Adipose tissue (tissue), 3 donors: Measurements from ENCODE around the gene UBL7. TPM values are rescaled to one million over a fixed set of nuclear protein-coding genes. Genes with fewer than 3 reads are reported as not detected.
"Not testable (repeated sequence)": the region's sequence is repeated elsewhere in the genome, so short reads cannot be mapped to it uniquely, and the experiment has no call there.

Experiments used
- H3K27ac ChIP-seq: one replicate; pipeline ENCODE4 v1.5.1; 2013; ENCODE audit warnings: low read depth, low read length
- WGBS, 3 donors: extraction: QIAGEN DNeasy Blood & Tissue Kit; methylation state at CpG; one replicate each; pipeline ENCODE4 v1.1.7; 2013; 5-methylcytosine and 5-hydroxymethylcytosine counted together
- polyA plus RNA-seq, 3 donors: library from polyadenylated mRNA; stranded (reverse); fragments of 200-250 nt; gene quantifications; one replicate each; pipeline ENCODE4 v1.2.3, GENCODE V29; 2013
- donor health status: healthy with polysubstance abuse.
- donor health status: Bipolar disorder and iron deficiency.
- donor health status: healthy.

UBL7 gene
- polyA plus RNA-seq = 10 to 100 TPM; 26.7 to 33.9 (median 31.9) TPM

GRCh38 chr15:74460871-74461846, at the start of gene UBL7:
Gene UBL7, minus strand, starts transcription at chr15:74461160. Its CDS starts 2,293 bp downstream, at chr15:74458867.
- H3K27ac ChIP-seq = no peak within 1 kb of the TSS
- 0% methylated on average over 54 of the region's 54 CpGs for WGBS, 3 donors

- no peak overlapping the region for H3K27ac ChIP-seq
- 90 to 98% (median 96%) methylated on average over 4 of the region's 4 CpGs for WGBS, 3 donors
These were observed 45.5 kb upstream of the UBL7 start for GRCh38 chr15:74506515-74506840.

- WGBS, 3 donors = 88 to 90% (median 89%) methylated on average over 6 of the region's 6 CpGs
- no peak overlapping the region for H3K27ac ChIP-seq
These were observed 45.0 kb upstream of the UBL7 start for GRCh38 chr15:74505837-74506514.

- 94 to 99% (median 95%) methylated on average over 4 of the region's 4 CpGs for WGBS, 3 donors
- no peak overlapping the region for H3K27ac ChIP-seq
These were observed 43.9 kb upstream of the UBL7 start for GRCh38 chr15:74504836-74505235.

GRCh38 chr15:74504418-74504817, 43.5 kb upstream of the UBL7 start:
- H3K27ac ChIP-seq = no peak overlapping the region
- 94 to 98% (median 96%) methylated on average over 3 of the region's 3 CpGs for WGBS, 3 donors

- no peak overlapping the region for H3K27ac ChIP-seq
- 72 to 95% (median 80%) methylated on average over 3 of the region's 3 CpGs for WGBS, 3 donors
These were observed 41.3 kb upstream of the UBL7 start for GRCh38 chr15:74502301-74502700.

- WGBS, 3 donors = 95 to 100% (median 98%) methylated on average over 2 of the region's 2 CpGs
- H3K27ac ChIP-seq = no peak overlapping the region
These were observed 39.4 kb upstream of the UBL7 start for GRCh38 chr15:74500401-74500800.

- H3K27ac ChIP-seq = no peak overlapping the region
- WGBS, 3 donors = 95 to 96% (median 95%) methylated on average over 2 of the region's 2 CpGs
These were observed 38.4 kb upstream of the UBL7 start for GRCh38 chr15:74499366-74499765.

- WGBS, 3 donors = 72 to 82% (median 79%) methylated on average over 2 of the region's 2 CpGs
- H3K27ac ChIP-seq = no peak overlapping the region
These were observed 36.6 kb upstream of the UBL7 start for GRCh38 chr15:74497584-74497983.

GRCh38 chr15:74496648-74497047, 35.7 kb upstream of the UBL7 start:
- no peak overlapping the region for H3K27ac ChIP-seq
- WGBS, 3 donors = 66 to 93% (median 92%) methylated on average over 3 of the region's 3 CpGs

- WGBS, 3 donors = 92 to 97% (median 97%) methylated on average over 1 of the region's 1 CpG
- no peak overlapping the region for H3K27ac ChIP-seq
These were observed 29.4 kb upstream of the UBL7 start for GRCh38 chr15:74490339-74490689.

GRCh38 chr15:74489518-74490338, 28.8 kb upstream of the UBL7 start:
- 31 to 36% (median 32%) methylated on average over 9 of the region's 9 CpGs for WGBS, 3 donors
- no peak overlapping the region for H3K27ac ChIP-seq

GRCh38 chr15:74488776-74489175, 27.8 kb upstream of the UBL7 start:
- 76 to 81% (median 81%) methylated on average over 1 of the region's 1 CpG for WGBS, 3 donors
- H3K27ac ChIP-seq = no peak overlapping the region

GRCh38 chr15:74482661-74483060, 21.7 kb upstream of the UBL7 start:
- 62 to 77% (median 68%) methylated on average over 3 of the region's 3 CpGs for WGBS, 3 donors
- H3K27ac ChIP-seq = no peak overlapping the region

- not testable (repeated sequence) for H3K27ac ChIP-seq
- 94 to 96% (median 95%) methylated on average over 23 to 27 of the region's 27 CpGs for WGBS, 3 donors
These were observed 19.4 kb upstream of the UBL7 start for GRCh38 chr15:74480364-74480763.

GRCh38 chr15:74471621-74472020, 10.7 kb upstream of the UBL7 start:
- WGBS, 3 donors = 88 to 96% (median 88%) methylated on average over 7 of the region's 7 CpGs
- H3K27ac ChIP-seq = not testable (repeated sequence)

- no peak overlapping the region for H3K27ac ChIP-seq
- WGBS, 3 donors = 89 to 93% (median 91%) methylated on average over 12 of the region's 12 CpGs
These were observed 9.9 kb upstream of the UBL7 start for GRCh38 chr15:74470631-74471395.

GRCh38 chr15:74468341-74469032, 7.5 kb upstream of the UBL7 start:
- WGBS, 3 donors = 93 to 95% (median 94%) methylated on average over 6 of the region's 6 CpGs
- no peak overlapping the region for H3K27ac ChIP-seq
